GM13977 (cell line): ENCODE measurements around the gene LY86.

Source experiments
- DNase-seq: peaks from one replicate; pipeline ENCODE4 v3.0.0; 2012; ENCODE audit warnings: low spot score
- in situ Hi-C: fragments of 300-500 bp; cut with MboI; formaldehyde crosslinking; loops from one replicate; pipeline ENCODE4 v1.12.0; 2022; ENCODE audit warnings: low sequenced_read_pairs, low pct_unique_long_range_greater_than_20kb, mixed read lengths, inconsistent platforms; ENCODE audit not compliant: unreplicated experiment
- TF ChIP-seq, protein P1 (sequence below): IDR thresholded peaks from 2 replicates; pipeline ENCODE4 v1.5.1; 2012; ENCODE audit warnings: mild to moderate bottlenecking, control low read depth; ENCODE audit not compliant: insufficient read depth; ENCODE audit errors: extremely low read depth, missing control alignments

LY86 gene

DNA sequence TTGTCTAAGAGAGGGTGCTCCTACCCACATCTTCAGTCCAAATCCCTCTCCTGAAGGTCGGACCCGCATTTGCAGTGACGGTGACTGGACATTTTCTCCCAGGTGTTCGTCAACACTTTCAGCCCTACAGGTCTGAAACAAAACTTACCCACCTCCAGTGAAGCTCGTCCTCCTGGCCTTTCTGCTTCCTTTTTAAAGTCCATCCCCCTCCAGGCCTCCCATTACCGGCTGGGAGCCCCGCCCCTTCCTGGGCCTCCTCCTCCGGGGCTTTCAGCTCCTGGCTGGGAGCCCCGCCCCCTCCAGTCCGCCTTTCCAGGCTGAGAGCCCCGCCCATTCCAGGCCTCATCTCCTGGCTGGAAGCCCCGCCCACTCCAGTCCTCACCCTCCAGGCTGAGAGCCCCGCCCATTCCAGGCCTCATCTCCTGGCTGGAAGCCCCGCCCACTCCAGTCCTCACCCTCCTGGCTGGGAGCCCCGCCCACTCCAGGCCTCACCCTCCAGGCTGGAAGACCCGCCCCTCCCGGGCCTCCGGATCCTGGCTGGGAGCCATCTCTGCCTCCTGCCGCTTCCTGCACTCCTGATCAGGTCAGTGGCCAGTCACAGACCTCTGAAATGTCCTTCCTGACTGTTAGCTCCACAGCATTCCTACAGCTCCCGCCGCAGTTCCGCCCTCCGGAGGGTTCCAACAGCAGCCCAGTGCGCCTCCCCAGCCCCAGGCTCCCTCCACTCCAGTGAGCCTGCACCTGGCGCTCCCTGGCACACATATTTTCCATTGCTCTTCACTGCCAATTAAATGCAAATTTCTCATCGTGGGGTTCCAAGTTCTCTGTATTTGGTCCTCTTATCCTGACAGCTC, 98.5 kb downstream of the LY86 start:
- TF ChIP-seq, protein P1, sequence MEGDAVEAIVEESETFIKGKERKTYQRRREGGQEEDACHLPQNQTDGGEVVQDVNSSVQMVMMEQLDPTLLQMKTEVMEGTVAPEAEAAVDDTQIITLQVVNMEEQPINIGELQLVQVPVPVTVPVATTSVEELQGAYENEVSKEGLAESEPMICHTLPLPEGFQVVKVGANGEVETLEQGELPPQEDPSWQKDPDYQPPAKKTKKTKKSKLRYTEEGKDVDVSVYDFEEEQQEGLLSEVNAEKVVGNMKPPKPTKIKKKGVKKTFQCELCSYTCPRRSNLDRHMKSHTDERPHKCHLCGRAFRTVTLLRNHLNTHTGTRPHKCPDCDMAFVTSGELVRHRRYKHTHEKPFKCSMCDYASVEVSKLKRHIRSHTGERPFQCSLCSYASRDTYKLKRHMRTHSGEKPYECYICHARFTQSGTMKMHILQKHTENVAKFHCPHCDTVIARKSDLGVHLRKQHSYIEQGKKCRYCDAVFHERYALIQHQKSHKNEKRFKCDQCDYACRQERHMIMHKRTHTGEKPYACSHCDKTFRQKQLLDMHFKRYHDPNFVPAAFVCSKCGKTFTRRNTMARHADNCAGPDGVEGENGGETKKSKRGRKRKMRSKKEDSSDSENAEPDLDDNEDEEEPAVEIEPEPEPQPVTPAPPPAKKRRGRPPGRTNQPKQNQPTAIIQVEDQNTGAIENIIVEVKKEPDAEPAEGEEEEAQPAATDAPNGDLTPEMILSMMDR: no peak
- in situ Hi-C loops: loop anchor here (25.0 kb wide), 1 partner anchor 550 kb away; no protein-coding TSS in a partner anchor
- DNase-seq: peak; percentile 74

DNA sequence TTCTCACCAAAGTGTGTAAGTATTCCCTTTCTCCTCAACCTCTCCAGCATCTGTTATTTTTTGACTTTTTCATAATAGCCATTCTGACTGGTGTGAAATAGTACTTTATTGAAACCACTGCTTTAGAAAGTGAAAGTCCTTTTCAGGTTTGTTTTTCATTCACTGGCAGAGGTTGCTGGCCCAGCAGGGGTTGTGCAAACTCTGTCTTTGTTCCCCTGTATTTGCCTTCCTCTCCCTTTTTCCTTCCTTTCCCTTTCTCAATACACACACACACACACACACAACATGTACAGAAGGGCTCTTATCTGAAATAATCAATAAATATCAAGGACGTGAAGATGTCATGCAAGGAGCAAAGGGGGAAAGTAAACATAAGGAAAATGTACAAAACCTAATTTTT, 99.8 kb downstream of the LY86 start:
- TF ChIP-seq, protein P1: no peak
- in situ Hi-C loops: loop anchor here (25.0 kb wide), 1 partner anchor 549 kb away; no protein-coding TSS in a partner anchor
- DNase-seq: peak; percentile 42

DNA sequence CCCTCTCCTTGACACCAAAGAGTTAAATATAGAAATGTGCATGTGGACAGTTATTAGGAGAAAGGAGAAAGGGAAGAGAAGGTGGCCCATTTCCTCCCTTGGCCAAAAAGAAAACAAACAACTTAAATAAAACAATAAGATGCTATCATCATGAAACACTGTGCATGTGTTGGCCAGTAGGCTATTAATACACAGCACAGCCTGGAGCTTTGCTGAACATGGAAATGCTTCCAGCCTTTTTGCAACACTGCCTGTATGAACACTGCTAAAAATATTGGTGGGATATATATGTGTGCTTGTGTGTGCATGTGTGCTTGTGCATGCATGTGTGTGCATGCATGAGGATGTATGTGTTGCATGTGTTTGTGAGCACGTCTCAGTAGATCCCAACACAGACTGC, 100.4 kb downstream of the LY86 start:
- in situ Hi-C loops: loop anchor here (25.0 kb wide), 1 partner anchor 548 kb away; no protein-coding TSS in a partner anchor
- no peak for DNase-seq
- TF ChIP-seq, protein P1: no peak

DNA sequence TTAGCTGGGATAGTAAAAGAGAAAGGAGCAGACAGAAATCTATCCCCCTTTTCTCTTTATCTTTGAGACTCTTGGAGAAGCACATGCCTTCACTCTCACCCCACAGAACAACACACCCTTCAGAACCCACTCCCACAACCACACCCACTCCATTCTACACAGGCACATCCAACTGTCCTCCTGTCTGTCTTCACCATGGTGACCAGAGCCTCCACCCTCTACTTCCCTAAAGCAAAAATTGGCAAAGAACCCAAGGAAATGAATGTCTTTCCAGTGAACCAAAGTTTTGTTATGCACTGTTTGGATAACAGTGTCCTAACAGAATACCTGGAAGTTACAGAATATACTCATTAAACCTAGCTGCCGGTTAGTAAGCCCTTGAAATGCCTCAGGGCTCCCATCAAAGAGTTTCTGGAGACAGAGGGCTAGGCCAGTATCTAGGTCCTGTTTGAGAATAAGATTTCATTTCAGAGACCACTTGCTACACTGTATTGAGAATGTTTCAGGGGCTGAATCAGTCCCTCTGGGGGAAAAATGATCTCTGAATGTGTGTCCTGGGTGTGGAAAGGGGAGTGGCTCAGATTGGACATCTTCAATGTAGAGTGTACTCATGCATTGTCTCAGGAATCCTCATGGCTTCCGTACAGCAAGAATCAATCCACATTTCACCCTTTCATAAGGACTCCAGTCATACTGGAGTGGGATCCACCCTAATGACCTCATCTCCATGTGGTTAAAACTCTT, 101.1 kb downstream of the LY86 start:
- no peak for DNase-seq
- TF ChIP-seq, protein P1: no peak
- in situ Hi-C loops: loop anchor here (25.0 kb wide), 1 partner anchor 548 kb away; no protein-coding TSS in a partner anchor

DNA sequence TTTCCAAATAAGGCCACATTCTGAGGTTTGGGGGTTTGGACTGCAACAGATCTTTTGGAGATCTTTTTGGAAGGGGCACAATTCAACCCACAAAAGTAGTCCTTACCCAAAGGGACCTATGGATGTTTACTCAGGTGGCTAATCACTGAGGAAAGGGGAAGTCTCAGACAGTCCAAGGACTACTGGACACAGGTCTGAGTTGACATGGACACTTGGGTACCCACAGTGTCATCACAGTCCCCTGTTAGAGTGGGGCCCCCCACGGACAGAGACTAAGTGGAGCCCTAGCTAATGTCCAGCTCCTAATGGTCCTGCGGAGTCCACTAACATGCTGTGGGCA, 101.6 kb downstream of the LY86 start:
- in situ Hi-C loops: loop anchor here (25.0 kb wide), 1 partner anchor 547 kb away; no protein-coding TSS in a partner anchor
- TF ChIP-seq, protein P1: no peak
- no peak for DNase-seq

DNA sequence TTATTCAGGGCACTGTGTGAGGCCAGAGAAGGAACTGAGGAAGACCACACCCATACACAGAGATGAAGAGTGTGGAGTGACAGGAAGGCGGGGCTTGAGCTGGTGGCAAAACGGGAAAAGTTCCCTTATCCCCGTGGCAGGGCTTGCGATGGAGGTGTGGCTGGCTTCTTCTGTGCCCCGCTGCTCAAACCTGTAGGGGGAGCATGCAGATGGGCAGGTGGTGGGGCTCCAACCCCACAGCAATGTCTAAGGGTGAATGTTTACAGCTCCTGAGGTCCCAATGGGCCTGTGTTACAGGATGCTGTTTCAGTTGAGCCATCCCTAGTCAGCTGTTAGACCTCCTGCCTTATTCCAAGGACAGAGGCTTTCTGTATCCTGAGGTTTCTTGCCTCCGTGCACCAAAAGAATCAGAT, 105.9 kb downstream of the LY86 start:
- TF ChIP-seq, protein P1: peak; percentile 2
- DNase-seq: no peak
- in situ Hi-C loops: loop anchor here (25.0 kb wide), 1 partner anchor 543 kb away; no protein-coding TSS in a partner anchor
